ENCODE measurements around the gene METTL6.
A peak's percentile ranks its signal among the peaks of the same experiment; 100 is the strongest.
"Not testable (repeated sequence)": the region's sequence is repeated elsewhere in the genome, so short reads cannot be mapped to it uniquely, and the experiment has no call there.

The METTL6 gene

DNA sequence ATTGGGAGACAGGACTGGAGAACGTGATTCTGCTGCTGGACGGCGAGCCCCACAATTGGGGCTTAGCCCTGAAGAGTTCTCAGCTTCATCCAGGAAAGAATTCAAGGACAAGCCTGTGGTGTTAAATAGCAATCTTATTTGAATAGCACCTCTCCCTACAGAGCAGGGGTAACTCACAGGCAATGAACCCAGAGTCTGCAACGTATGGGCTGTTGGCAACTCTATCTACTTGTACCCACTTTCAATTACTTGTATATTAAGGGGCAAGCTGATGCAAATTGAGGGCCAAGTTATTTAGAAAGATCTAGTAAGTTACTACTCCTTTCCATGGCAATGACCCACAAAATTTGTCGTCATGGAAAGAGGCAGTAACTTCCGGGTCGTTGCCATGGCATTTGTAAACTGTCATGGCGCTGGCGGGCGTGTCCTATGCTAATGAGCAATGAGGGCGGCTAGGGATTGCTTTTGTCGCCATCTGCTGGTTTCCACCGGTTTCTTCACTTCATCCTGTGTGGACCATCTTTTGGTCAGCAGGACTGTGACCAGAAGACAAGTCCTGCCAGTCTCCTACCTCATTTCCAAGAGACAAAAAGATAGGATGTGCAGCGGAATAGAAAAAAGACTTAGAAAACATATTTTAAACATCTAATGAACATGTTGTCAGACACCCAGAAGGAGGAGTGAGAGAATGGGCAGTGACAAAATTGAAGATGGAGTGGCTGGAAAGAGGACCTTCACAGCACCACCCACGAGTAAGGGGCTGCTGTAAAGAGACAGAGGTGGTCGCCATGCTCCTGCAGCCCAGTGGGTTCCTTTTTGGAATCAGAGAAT, 49.2 kb downstream of the METTL6 start:
- H3K4me3 ChIP-seq (ENCODE audit: low read depth, low read length) = no peak overlapping the region

DNA sequence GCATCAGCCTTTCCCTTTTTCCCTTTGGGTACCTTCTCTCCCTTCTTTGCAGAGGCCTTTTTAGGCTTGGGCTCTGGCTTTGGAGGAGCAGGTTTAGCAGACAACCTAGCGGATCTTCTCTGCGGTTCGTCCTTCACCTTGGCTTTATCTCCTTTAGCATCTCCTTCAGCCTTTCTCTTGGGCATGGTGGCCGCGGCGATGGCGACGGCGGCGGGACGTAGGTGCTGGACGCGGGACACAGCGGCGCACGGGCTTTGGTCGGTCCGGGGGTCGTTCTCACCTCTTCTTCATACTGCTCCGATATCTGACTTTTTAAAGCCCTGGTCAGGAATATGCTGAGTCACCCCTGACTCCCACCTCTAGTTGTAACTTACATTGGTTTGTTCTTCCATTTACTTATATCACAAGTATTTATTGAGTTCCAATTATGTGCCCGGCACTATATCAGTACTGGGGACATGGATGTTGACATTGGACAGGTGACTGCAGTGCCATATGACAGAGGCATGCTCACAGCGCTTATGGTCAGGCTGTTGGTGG, 51.8 kb downstream of the METTL6 start:
- TF ChIP-seq, protein P1, sequence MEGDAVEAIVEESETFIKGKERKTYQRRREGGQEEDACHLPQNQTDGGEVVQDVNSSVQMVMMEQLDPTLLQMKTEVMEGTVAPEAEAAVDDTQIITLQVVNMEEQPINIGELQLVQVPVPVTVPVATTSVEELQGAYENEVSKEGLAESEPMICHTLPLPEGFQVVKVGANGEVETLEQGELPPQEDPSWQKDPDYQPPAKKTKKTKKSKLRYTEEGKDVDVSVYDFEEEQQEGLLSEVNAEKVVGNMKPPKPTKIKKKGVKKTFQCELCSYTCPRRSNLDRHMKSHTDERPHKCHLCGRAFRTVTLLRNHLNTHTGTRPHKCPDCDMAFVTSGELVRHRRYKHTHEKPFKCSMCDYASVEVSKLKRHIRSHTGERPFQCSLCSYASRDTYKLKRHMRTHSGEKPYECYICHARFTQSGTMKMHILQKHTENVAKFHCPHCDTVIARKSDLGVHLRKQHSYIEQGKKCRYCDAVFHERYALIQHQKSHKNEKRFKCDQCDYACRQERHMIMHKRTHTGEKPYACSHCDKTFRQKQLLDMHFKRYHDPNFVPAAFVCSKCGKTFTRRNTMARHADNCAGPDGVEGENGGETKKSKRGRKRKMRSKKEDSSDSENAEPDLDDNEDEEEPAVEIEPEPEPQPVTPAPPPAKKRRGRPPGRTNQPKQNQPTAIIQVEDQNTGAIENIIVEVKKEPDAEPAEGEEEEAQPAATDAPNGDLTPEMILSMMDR (IDR thresholded peaks at IDR 0.05; ENCODE audit: low read depth, low read length) = no peak
- no peak overlapping the region for H3K4me3 ChIP-seq (ENCODE audit: low read depth, low read length)

More for the DNA sequence above, 49.2 kb downstream of the METTL6 start:
- TF ChIP-seq, protein P1 (IDR thresholded peaks at IDR 0.05; ENCODE audit: low read depth, low read length) = peak; percentile 77

DNA sequence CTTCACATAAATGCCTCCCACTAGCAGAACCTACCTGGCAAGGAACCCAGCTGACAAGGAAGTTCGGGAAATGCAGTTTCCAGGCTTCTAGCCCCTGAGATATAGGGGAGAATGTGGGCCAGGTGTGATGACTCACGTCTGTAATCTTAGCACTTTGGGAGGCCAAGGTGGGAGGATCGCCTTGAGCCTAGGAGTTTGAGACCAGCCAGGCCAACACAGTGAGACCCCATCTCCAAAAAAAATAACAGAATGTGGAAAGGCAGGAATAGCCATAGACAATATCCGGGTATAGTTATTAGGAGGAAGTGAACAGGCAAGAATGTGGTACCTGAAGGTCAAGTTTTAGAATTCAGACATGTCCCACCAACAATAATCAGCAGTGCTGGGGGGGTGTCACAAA, 54.4 kb downstream of the METTL6 start:
- TF ChIP-seq, protein P1 (IDR thresholded peaks at IDR 0.05; ENCODE audit: low read depth, low read length) = no peak
- H3K4me3 ChIP-seq (ENCODE audit: low read depth, low read length) = no peak overlapping the region

DNA sequence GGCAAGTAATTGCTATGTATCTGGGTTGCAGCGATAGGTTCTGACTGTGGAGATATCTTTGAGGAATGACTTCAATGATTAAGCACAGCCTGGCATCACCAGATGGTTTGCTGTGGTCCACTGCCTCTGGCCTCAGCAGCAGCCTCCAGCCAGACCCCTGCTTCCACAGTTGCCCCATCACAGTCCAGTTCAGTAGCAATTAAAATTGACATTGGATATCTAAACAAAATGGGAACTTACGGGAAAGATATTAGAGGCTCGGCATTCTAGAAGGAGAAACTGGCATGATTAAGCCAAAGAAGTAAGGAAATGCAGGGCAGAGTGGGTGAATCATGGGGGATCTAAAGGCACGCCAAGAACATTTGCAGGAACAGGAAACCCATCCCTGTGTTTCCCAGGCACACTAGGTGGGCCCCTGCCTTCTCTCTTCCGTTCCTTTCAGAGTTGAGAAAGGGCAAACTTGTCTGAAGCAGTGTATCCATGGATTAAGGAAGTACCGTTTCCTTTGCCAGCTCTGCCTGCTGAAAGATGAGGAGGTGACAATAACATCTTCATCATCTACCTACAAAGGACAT, 58.7 kb downstream of the METTL6 start:
- H3K4me3 ChIP-seq (ENCODE audit: low read depth, low read length) = no peak overlapping the region
- TF ChIP-seq, protein P1 (IDR thresholded peaks at IDR 0.05; ENCODE audit: low read depth, low read length) = no peak

DNA sequence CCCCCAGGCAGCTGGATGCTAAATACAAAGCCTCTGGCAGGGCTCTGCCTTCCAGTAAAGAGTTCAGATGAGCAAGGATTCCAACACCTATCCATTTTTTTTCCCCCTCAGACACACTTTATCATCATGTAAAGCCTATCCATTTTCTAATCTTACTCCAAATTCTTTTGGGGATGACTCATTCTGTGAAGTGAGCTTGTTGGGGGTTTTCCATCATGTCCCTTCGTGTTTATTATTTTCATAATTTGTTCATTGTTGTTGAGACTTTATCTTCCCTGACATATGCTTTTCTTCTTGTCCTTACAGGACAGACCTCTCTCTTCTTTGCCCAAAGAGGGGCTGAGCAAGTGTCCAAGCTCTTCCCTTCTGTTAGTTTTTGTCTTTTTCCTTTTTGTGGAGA, 60.3 kb downstream of the METTL6 start:
- H3K4me3 ChIP-seq (ENCODE audit: low read depth, low read length) = no peak overlapping the region
- TF ChIP-seq, protein P1 (IDR thresholded peaks at IDR 0.05; ENCODE audit: low read depth, low read length) = no peak

DNA sequence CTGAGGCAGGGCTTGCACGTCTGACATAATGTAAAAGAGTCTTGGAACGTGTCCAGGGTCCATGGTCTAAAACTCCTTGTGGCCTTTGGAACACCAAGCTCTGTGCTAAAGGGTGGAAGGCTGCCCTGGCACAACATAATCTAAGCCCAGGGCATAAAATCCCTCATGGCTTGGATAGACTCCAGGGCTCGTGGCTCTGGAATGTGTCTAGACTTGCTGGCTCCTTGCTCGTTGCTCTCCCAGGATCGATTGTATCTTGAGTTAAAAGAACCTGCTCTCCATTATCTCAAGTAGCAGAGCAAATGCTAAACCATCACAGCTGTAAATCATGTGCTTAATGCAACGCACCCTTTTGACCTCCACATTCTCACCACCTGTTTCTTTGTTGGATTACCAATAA, 63.3 kb downstream of the METTL6 start:
- H3K4me3 ChIP-seq (ENCODE audit: low read depth, low read length) = not testable (repeated sequence)

DNA sequence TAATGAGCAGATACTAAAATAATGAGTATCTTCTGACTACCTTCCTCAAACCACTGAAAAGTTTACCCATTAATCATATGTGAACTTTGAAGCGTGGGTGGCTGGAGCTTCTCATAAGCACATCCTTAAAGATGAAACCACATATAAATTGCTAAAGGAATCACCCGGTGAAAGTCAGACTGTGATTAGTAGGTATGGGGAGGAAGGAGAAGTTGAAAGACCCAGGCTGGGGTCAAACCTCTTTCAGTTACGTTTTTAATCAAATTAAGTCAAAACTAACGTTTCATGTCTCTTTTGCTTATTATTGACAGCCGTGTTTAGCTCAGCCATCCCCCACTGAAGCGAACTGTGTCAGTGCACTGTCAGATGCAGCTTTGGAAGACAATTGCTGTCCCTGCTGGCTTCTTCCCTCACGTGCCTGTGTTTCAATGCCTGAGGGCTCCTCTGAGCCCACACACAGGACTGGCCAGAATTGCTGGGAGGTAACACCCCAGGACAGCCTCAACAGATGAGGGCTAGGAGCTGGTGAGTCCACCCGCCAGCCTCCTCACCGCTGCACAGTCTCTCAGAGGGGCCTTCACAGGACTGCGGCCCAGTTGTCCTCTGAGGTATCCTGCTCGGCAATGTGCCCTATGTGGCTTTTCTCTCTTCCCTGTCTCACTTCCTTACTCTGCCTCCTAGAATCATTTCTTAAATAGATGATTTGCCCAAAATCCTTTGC, 65.7 kb downstream of the METTL6 start:
- TF ChIP-seq, protein P1 (IDR thresholded peaks at IDR 0.05; ENCODE audit: low read depth, low read length) = no peak
- H3K4me3 ChIP-seq (ENCODE audit: low read depth, low read length) = no peak overlapping the region

All from WI38 (cell line).